NCI-H526 (cell line): ENCODE measurements around the gene NSUN3.
"Not testable (repeated sequence)": the region's sequence is repeated elsewhere in the genome, so short reads cannot be mapped to it uniquely, and the experiment has no call there.

Experiments
- DNase-seq, 2 experiments: peaks; one replicate each; lab custom pipeline; 2025; lab: John Stamatoyannopoulos, UW

NSUN3 gene

GRCh38 chr3:94069194-94069813 is 6.4 kb downstream of the NSUN3 start:
- DNase-seq, result peak in 1 of 2 experiments; percentile 8

DNA sequence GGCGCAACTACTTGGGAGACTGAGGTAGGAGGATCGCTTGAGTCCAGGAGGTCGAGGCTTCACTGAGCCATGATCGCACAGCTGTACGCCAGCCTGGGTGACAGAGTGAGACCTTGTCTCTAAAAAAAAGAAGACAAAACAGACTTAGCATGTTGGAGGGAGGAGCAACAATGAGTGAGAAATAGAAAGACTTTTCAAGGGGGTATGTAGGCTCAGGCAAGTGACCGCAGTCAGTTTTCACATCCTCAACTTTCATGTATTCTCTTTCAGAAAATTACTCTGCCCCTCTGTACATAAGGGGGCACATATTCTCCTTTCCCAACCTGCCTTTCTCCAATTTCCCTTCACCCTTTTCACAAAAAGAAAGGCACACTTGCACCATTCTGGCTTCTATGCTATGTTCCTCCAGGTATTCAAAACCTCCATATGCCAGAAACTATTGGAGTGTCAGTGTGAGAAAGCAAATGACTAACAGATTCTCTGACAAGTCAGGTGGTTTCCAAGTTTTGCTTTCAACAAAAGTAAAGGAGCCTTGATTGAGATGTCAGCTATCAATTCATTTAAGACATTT is 7.6 kb downstream of the NSUN3 start:
- DNase-seq, result no peak

DNA sequence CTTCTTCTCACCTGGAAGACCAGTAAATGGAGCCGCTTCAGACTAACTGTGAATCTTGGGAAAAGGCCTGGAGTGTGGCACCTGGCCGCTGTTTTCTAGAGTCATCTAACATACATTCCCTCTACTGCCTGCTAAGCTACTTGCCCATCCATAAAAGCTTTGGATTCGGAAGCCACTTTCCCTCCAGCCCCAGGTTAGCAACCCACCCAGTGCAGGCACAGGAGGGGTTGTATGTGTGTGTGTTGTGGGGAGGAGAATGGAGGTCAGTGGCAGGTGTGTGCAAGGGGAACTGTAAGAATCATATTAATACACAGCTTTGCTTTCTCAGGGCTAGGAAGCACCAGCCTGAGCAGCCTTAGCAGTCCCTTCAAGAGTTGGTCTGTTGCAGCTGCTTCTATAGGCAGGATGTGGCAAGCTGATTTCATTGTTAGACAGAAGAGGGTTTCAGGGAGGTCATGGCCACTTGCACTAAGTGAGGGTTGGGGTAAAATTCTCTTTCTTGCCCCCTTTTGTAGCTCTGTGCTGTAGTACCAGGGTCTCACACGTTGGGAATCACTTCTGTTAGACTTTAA is 8.9 kb downstream of the NSUN3 start:
- no peak for DNase-seq

DNA sequence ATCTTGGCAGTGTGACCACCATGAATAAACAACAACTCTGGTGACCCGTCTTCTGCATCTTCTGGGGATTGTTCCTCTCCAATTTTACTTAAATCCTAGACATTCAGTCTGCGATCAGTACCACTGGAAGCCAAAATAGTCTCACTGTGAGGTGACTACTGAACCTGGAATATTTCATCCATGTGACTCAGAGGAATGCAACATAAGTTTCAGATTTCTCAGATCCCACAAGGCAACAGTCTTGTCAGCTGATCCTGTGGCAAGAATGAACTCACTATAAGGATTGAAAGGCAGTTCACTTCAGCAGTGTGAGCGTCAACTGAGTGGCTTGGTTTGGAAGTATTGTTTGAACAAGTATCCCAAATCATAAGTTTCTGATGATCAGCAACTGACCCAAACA is 13.2 kb downstream of the NSUN3 start:
- no peak for DNase-seq

GRCh38 chr3:94080552-94080951 is 17.7 kb downstream of the NSUN3 start:
- DNase-seq, result not testable (repeated sequence)

DNA sequence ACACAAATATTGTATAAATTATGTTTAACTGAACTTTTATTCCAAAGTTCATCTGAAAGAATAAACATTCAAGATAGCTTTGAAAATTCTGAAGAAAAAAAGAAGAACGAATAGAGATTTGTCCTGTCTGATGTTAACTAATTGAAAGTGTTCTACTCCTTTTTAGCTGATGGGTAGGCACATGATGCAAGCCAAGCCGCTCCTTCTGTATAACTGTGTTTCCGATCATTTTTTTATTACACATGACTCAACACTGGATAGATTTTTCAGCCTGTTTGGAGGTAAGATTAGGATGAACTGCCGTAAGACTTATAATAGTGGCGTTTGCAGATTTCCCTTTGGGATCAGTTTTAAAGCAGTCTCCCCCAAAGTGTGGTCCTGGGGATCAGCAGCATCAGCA is 19.0 kb downstream of the NSUN3 start:
- no peak for DNase-seq

DNA sequence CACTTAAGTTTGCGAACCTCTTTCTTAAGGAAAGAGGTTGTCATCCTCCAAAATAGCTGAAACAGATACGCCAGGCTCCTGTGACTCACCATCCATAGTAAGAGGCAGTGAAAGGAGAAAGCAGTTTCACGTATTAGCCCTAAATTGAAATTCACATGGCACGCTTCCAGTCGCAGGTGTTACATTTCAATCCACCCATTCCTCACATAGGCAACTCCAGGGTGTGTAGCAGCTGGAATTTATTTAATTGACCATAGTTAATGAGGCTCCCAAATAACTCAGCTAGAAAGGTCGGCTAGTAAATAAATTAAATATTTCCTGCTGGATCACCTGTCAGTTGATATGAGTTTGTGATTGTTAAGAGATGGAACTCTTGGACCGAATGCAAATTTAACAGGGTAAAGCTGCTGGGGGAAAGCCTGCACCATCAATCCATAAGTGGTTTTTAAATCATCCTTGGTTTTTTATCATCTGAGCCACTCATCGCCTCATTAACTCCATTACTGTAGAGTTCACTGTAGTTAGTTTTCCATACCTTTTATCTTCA is 19.6 kb downstream of the NSUN3 start:
- DNase-seq, result peak; percentile 57 to 62

DNA sequence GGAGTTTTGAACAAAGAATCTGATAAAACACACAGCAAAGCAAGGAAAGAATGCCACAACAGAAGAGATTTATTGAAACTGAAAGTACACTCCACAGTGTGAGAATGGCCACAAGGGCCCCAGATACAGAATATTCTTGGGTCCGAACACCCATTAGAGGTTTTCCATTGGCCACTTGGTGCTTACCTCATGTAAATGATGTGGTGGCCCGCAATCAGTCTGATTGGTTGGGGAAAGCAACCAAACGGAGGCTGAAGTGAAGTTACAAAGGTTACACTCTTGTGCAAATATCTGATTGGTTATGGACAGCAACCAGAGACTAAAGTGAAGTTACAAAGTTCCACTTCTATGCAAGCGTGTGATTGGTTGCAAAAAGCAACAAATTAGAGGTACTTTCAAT is 20.4 kb downstream of the NSUN3 start:
- no peak for DNase-seq

DNA sequence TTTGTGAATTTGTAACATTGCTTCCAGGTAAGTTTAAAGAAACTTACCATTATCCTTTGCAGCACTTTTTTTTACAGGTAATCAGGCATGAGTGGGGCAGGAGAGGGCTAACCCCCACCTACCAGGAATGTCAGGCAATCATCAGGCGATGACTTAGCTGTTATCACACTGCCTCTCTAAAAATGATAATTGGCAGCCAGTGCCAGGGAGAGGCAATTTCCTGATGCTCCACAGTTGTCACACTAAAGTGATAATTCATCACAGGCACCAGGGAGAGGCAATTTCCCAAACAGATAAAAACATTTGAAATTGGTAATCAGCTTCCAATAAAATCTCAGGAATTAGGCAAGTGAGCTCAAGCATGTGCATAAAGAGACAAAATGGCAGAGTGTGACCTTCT is 26.3 kb downstream of the NSUN3 start:
- DNase-seq, result no peak

GRCh38 chr3:94092086-94092485 is 29.2 kb downstream of the NSUN3 start:
- DNase-seq, result no peak

- no peak for DNase-seq
Measured at GRCh38 chr3:94093151-94093550, 30.3 kb downstream of the NSUN3 start.

DNA sequence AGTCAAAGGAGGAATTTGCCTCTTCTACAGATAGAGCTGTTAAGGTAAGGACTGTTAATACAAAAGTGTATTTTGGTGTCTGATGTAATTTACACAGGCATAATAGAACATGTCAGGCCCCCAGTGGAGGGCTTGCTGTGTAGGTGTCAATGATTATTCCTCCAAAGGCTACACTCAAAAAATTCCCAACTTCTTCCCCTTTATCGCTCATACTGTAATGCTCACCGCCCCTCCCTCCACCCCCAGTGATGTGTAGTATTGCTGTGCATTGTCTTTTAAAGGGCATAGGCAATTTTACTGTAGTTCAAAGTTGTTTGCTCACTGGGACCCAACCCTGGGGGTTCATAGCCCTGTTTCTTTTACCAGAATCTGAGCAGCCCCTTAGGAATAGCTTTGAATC is 32.2 kb downstream of the NSUN3 start:
- DNase-seq, result no peak

DNA sequence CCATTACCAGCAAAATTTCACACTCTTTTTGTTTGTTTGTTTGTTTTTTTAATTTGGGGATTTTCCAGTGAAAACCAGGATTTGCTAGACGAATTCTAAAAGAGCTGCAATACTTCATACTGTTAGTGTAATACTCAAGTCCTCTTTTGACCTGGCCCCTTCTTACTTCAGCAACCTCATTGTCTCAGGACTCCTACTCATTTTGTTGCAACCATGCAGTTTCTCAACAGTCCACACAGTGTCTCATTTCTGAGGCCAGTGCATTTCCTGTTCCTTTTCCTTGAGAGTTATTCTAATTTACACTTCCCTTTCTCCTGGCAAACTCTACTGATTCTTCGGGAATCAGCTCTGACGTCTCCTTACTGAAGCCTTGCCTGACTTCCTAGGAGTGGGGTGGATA is 35.6 kb downstream of the NSUN3 start:
- no peak for DNase-seq

- DNase-seq, result no peak
Measured at GRCh38 chr3:94099311-94099710, 36.5 kb downstream of the NSUN3 start.

DNA sequence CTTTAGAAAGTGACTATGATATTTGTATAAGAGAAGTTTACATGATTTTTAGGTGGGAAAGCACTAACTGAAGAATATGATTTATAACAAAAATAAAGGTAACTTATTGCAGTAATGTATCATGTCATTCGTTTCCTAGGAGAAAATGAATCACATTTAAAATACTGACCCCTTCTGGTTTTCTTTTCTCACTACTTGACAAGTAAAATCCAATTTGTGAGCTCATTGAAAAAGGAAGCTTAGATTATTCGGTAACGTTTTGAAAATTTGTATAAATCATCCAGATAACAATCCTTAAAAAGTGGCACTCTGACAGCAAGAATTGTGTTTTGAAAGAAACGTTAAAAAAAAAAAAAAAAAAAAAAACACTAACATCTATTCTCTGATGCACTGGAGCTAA is 39.0 kb downstream of the NSUN3 start:
- DNase-seq, result peak in 1 of 2 experiments; percentile 13

DNA sequence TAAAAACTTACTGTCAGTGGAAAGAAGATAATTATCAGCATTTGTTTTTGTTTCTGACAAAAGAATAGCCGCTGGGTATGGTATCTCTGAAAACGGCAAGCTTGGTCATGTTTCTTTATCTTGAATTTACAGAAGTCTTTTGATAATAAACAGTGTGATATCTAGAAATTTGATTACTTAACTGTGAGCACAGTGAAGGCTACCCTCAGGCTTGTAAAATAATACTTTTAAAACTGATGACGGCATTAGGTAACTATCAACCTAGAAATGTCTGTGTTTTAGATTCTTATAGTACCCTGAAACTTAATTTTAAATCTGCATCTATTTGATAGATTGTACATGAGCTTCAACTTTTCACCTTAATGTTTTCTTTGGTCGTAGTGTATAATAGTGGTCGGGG is 43.4 kb downstream of the NSUN3 start:
- DNase-seq, result no peak

DNA sequence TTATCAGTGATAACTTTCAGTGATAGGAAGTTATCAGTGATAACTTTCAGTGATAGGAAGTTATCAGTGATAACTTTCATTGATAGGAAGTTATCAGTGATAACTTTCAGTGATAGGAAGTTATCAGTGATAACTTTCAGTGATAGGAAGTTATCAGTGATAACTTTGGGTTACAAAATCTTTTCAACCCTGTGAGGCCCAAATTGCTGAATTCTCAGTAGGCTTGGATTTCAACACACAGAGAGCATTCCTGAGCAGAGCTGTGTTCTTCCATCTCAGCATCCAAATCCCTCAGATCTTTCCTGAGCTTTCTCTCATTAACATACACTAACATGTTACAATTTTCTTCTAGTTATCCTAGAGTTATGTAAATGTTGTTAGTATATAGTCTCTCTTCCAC is 47.4 kb downstream of the NSUN3 start:
- DNase-seq, result not testable (repeated sequence)

GRCh38 chr3:94110854-94111253 is 48.0 kb downstream of the NSUN3 start:
- DNase-seq, result no peak

- DNase-seq, result no peak
Measured at GRCh38 chr3:94114666-94115065, 51.8 kb downstream of the NSUN3 start.

- DNase-seq, result peak in 1 of 2 experiments; percentile 4
Measured at GRCh38 chr3:94115482-94115881, 52.6 kb downstream of the NSUN3 start.

GRCh38 chr3:94117729-94118128 is 54.9 kb downstream of the NSUN3 start:
- no peak for DNase-seq

DNA sequence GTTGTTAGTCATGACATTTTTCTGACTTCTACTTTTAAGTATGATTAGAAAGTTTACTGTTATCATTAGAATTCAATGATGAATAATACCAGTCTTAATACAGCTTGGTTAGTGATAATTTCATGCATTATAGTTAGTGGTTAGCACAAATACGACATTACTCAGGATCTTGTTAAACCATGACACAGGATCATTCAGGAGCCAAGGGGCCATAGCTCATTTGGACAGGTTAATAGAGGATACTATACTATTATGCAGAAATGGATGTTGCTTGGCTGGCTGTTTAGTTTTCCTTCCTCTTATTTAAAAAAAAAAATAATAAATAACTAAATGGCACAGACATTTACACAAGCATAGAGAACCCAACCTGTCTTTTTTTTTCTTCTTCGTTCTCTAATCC is 55.5 kb downstream of the NSUN3 start:
- no peak for DNase-seq

- no peak for DNase-seq
Measured at GRCh38 chr3:94121161-94121560, 58.3 kb downstream of the NSUN3 start.

GRCh38 chr3:94127115-94127514 is 64.3 kb downstream of the NSUN3 start:
- no peak for DNase-seq
